NCI-H1092 (cell line): ENCODE measurements around the gene MEGF8.
"Not testable (repeated sequence)": the region's sequence is repeated elsewhere in the genome, so short reads cannot be mapped to it uniquely, and the experiment has no call there.

Experiments used
- DNase-seq: peaks from one replicate; lab custom pipeline; 2025; lab: John Stamatoyannopoulos, UW

Gene MEGF8

GRCh38 chr19:42332059-42332458 is 6.6 kb downstream of the MEGF8 start:
- no peak for DNase-seq

GRCh38 chr19:42333018-42333417 is 7.6 kb downstream of the MEGF8 start:
- no peak for DNase-seq

- DNase-seq = no peak
Measured at GRCh38 chr19:42333975-42334696, 8.7 kb downstream of the MEGF8 start.

GRCh38 chr19:42334697-42335373 is 9.4 kb downstream of the MEGF8 start:
- DNase-seq = no peak

GRCh38 chr19:42335374-42335936 is 10.0 kb downstream of the MEGF8 start:
- no peak for DNase-seq

GRCh38 chr19:42335971-42336370 is 10.5 kb downstream of the MEGF8 start:
- DNase-seq = no peak

- DNase-seq = not testable (repeated sequence)
Measured at GRCh38 chr19:42339126-42339860, 13.9 kb downstream of the MEGF8 start.

GRCh38 chr19:42339922-42340321 is 14.5 kb downstream of the MEGF8 start:
- DNase-seq = not testable (repeated sequence)

- no peak for DNase-seq
Measured at GRCh38 chr19:42343344-42344110, 18.1 kb downstream of the MEGF8 start.

GRCh38 chr19:42344336-42344893 is 19.0 kb downstream of the MEGF8 start:
- no peak for DNase-seq

- no peak for DNase-seq
Measured at GRCh38 chr19:42345191-42345812, 19.9 kb downstream of the MEGF8 start.

- no peak for DNase-seq
Measured at GRCh38 chr19:42348211-42348610, 22.8 kb downstream of the MEGF8 start.

GRCh38 chr19:42349378-42350107 is 24.1 kb downstream of the MEGF8 start:
- DNase-seq = no peak

- no peak for DNase-seq
Measured at GRCh38 chr19:42350417-42350816, 25.0 kb downstream of the MEGF8 start.

- DNase-seq = no peak
Measured at GRCh38 chr19:42351079-42351735, 25.8 kb downstream of the MEGF8 start.

GRCh38 chr19:42352301-42353259 is 27.1 kb downstream of the MEGF8 start:
- no peak for DNase-seq

- DNase-seq = no peak
Measured at GRCh38 chr19:42353341-42354015, 28.0 kb downstream of the MEGF8 start.

- DNase-seq = no peak
Measured at GRCh38 chr19:42355896-42356295, 30.5 kb downstream of the MEGF8 start.
